A172 (cell line): ENCODE results near the gene HNF1A. TPM values are rescaled to one million over a fixed set of nuclear protein-coding genes. Genes with fewer than 3 reads are reported as not detected.
"Not testable (repeated sequence)": the region's sequence is repeated elsewhere in the genome, so short reads cannot be mapped to it uniquely, and the experiment has no call there.

ENCODE experiments used
- DNase-seq: peaks from one replicate; pipeline ENCODE4 v3.0.0-alpha.2; 2015; ENCODE audit warnings: low spot score
- total RNA-seq: library from RNA; depleted of rRNA; stranded (reverse); fragments of >200 nt; shearing (Covaris generic); gene quantifications from 2 replicates; pipeline ENCODE4 v1.2.3, GENCODE V29; 2014

The HNF1A gene
- total RNA-seq, 1 experiment from 2014 or later: not detected

DNA sequence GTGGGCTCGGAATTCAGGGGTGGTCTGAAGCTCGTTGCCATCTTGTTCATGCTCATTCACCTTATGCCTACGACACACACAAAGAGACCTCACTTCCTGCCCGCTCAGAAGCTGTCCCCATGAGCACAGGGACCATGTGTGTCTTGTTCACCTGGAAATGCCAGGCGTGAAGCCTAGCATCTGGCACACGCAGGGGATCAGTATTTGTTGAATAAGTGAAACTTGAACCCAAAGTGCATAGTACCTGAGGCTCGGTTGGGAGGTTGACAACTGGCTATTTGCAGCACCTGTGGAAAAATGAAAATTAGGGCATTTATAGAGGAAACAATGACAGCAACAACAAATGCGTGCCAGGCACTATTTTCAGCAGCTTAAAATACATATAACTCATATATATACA is 32.5 kb downstream of the HNF1A start:
- DNase-seq: no peak

GRCh38 chr12:121011820-121012219 is 33.5 kb downstream of the HNF1A start:
- DNase-seq: no peak

- no peak for DNase-seq
These were observed 35.4 kb downstream of the HNF1A start for GRCh38 chr12:121013715-121014114.

- DNase-seq: peak; percentile 88
These were observed 37.8 kb downstream of the HNF1A start, which contains the start of gene C12orf43 for GRCh38 chr12:121015825-121016766. Gene C12orf43, minus strand, starts transcription at chr12:121016487. Its CDS starts 13 bp downstream, at chr12:121016474.

DNA sequence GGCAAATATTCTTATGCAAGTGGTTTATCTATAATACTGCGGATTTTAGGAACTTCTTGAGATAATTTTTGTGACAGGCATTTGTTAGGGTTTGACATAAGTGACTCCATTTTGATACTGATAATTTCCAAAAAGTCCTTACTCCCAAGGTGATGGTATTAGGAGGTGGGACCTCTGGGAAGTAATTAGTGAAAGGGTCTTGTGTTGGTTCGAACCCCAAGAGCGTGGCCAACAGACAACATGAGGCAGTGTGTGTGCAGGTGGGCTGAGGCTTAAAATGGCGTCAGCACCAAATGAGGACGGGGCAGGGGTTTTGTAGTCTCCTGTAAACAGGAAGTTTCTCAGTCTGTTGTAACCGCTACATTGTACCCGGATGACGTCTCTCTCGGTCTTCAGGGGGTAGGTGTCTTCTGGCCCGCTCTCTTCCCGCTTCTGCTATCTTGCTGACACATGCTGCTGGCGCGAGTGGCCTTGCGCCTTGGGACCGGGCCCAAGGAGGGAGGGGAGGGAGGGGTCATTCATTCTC is 39.7 kb downstream of the HNF1A start:
- no peak for DNase-seq

DNA sequence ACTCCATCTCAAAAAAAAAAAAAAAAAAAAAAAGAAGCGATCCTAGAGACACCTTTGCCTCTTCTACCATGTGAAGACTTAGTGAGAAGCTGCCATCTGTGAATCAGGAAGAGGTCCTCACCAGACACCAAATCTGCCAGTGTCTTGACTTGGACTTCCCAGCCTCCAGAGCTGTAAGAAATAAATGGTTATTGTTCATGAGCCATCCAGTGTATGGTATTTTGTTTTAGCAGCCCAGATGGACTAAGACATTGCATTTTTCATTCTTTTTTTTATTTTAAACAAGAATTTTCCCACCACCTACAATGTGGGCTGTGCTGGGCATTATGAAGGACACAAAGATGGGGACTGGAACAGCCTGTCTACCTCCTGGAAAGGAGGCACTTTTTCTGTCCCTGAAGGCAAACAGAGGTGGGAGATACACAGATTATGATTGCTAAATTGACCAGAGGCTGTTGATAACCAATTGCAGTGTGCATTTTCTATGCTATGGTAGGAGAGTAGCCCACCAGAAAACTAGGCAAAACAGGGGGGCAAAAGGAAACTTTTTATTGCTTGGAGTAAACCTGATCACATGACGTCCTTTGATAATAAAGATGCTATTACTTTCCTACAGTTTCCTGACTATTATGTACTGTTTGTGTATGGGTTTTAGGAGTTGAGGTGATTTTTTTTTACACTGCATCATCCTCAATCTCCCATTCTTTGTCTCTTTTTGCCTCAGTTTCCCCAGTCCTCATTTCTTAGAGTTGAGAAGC is 40.7 kb downstream of the HNF1A start:
- DNase-seq: no peak

- no peak for DNase-seq
These were observed 43.4 kb downstream of the HNF1A start for GRCh38 chr12:121021754-121022153.

- no peak for DNase-seq
These were observed 44.4 kb downstream of the HNF1A start for GRCh38 chr12:121022713-121023112.

DNA sequence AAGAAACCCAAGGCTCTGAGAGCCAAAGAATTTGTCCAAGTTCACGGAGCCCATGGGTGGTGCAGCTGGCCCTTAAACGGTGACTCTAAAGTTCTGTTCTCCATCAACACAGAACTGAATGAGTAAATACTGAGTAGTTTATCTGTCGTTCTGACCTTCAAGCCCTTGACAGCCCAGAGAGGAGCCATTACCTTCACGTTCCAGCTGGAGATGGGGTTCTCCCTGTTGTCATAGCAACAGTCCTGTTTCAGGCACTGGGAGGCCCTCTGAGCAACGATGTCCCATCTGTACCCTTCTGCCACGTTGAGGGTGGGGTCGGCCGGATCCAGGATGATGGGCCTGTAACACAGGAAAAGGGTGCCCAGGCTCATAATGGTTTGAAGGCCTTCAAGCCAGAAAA is 45.5 kb downstream of the HNF1A start:
- no peak for DNase-seq

DNA sequence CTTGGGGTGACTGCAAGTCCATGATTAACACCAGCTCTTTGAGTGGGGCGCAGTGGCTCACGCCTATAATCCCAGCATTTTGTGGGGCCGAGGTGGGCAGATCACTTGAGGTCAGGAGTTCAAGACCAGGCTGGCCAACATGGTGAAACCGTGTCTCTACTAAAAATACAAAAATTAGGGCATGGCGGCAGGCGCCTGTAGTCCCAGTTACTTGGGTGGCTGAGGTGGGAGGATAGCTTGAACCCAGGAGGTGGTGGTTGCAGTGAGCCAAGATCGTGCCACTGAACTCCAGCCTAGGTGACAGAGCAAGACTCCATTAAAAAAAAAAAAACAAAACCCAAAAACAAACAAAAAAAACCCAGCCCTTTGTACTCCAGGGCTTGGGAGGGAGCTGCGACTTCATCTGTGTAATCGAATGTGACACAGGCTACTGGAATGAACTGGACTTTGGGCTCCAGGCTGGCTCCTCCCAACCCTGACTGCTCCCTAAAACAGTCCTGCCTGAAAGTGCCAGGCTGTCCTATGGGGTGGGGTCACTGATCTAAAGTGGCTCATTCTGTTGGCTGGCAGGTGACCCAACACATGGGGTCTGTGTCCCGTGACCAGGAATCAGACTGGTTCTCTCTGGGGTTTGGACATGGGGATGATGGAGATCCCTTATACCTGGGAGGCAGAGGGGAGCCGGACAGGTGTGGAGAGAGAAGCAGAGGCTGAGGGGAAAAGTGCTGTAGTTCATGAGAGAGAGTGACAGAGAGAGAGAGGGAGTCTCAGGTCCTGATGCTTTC is 47.3 kb downstream of the HNF1A start:
- no peak for DNase-seq

DNA sequence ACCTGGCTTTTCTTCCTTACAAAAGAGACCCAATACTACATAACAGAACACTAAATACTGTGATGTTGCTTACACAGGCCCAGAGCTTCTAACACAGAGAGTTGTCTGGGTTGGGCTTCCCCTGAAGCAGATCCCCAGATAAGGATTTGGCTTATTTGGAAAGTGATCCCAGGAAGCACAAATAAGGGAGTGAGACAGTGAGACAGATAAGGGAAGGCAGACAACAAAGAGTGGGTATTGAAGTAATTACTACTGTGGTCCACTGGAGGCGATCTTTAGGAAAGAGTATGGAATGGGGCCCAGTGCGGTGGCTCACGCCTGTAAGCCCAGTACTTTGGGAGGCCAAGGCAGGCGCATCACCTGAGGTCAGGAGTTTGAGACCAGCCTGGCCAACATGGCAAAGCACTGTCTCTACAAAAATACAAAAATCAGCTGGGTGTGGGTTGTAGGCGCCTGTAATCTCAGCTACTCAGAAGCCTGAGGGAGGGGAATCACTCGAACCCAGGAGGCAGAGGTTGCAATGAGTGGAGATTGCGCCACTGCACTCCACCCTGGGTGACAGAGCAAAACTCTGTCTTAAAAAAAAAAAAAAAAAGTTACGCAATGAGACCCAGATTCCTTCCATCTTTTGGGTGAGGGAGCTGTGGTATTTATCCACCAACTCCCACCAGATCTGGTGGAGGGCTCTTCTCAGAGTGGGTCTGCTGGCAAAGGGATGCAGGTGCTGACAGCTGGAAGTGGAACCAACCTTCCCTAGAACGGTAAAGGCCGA is 48.1 kb downstream of the HNF1A start:
- DNase-seq: no peak

- DNase-seq: no peak
These were observed 52.4 kb downstream of the HNF1A start for GRCh38 chr12:121030576-121031212.

GRCh38 chr12:121033625-121034349 is 55.4 kb downstream of the HNF1A start:
- DNase-seq: peak; percentile 98

DNA sequence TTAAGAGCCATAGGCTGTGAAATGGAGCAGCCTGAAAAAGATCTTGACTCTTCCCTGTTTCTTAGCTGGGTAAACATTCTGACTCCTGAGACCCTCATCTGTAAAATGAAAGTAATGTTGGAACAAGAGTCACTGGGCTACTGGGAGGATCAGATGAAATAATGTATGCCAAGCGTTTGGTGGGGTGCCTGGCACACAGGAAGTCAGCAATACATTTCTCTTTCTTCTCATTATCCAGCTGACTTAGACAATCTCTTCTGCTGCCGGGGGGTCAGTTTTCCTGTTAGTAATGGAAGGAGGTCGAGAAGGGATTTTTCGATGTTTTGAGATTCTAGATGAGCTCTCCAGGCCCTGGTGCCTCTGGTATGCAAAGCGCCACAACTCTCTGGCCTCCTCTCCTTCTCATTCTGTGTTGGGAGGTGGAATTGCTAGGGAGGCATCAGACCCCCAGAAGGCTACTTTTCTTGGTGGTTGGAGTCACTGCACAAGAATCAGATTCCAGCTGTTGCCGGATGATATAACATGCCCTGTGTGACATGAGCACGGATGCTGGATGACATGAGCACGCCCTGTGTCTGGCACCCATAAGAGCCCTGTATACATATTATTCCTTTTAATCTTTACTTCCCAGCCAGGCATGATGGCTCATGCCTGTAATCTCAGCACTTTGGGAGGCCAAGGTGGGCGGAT is 56.4 kb downstream of the HNF1A start:
- peak; percentile 44 for DNase-seq

GRCh38 chr12:121036810-121037326 is 58.5 kb downstream of the HNF1A start:
- peak; percentile 76 for DNase-seq

- no peak for DNase-seq
These were observed 60.7 kb downstream of the HNF1A start, which contains the start of gene OASL for GRCh38 chr12:121038861-121039668. Gene OASL, minus strand, starts transcription at chr12:121039246. Its CDS starts 275 bp downstream, at chr12:121038971.

DNA sequence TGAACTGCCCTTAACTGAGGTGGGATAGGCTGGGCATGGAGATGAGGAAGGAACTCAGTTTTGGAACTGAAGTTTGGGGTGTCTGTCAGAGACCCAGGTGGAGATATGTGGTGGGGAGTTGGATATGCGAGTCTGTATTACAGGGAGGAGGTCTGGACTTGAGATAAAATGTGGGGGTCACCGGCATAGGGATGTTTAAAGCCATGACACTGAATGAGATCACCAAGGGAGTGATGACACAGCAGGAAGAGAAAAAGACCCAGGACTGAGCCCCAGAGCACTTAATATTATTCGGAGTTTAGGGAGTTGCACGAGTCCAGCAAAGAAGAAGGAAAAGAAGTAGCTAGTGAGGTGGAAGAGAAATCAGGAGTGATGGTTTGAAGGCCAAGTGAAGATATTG is 64.7 kb downstream of the HNF1A start:
- no peak for DNase-seq

GRCh38 chr12:121047400-121047799 is 69.1 kb downstream of the HNF1A start:
- not testable (repeated sequence) for DNase-seq
